A549 (cell line): ENCODE data around the gene CMPK2.

Source experiments
- EP300 ChIP-seq, 2 experiments: fragments of >200 bp; sonication (Bioruptor Twin); formaldehyde crosslinking; IDR thresholded peaks; 2 replicates in 1 of 2; 3 replicates in 1 of 2; pipeline ENCODE4 v1.6.1; 2016 to 2017
- JUNB ChIP-seq: fragments of >200 bp; sonication (Bioruptor Twin); formaldehyde crosslinking; IDR thresholded peaks from 2 replicates; pipeline ENCODE4 v1.6.1; 2016
- POLR2A ChIP-seq: IDR thresholded peaks from 2 replicates; pipeline ENCODE4 v1.6.1; 2012; ENCODE audit warnings: mild to moderate bottlenecking, low read length
- POLR2AphosphoS2 ChIP-seq: conservative IDR thresholded peaks from 2 replicates; pipeline ENCODE4 v1.6.1; 2012; ENCODE audit warnings: low read length, improper control_type of control experiment, inconsistent platforms
- RAD21 ChIP-seq, 2 experiments: fragments of >200 bp in 1 of 2; sonication (Bioruptor Twin) in 1 of 2; formaldehyde crosslinking in 1 of 2; IDR thresholded peaks in 1 of 2; conservative IDR thresholded peaks in 1 of 2; 2 replicates in 1 of 2; 3 replicates in 1 of 2; pipeline ENCODE4 v1.6.1; 2012 to 2018; ENCODE audit warnings: inconsistent platforms in 1 of 2
- RFX5 ChIP-seq: fragments of 450-650 bp; IDR thresholded peaks from 2 replicates; pipeline ENCODE4 v1.7.1; 2014; ENCODE audit warnings: antibody characterized with exemption, mild to moderate bottlenecking, moderate library complexity
- TF ChIP-seq, protein P1 (sequence below): fragments of >200 bp; sonication (Bioruptor Twin); formaldehyde crosslinking; IDR thresholded peaks from 3 replicates; pipeline ENCODE4 v1.5.1; 2016
- TF ChIP-seq, protein P2 (sequence below): IDR thresholded peaks from 2 replicates; pipeline ENCODE4 v1.6.1; 2012
- TF ChIP-seq, protein P3 (sequence below): fragments of 450-650 bp; IDR thresholded peaks from 2 replicates; pipeline ENCODE4 v1.6.1; 2014; ENCODE audit warnings: antibody characterized with exemption

DNA sequence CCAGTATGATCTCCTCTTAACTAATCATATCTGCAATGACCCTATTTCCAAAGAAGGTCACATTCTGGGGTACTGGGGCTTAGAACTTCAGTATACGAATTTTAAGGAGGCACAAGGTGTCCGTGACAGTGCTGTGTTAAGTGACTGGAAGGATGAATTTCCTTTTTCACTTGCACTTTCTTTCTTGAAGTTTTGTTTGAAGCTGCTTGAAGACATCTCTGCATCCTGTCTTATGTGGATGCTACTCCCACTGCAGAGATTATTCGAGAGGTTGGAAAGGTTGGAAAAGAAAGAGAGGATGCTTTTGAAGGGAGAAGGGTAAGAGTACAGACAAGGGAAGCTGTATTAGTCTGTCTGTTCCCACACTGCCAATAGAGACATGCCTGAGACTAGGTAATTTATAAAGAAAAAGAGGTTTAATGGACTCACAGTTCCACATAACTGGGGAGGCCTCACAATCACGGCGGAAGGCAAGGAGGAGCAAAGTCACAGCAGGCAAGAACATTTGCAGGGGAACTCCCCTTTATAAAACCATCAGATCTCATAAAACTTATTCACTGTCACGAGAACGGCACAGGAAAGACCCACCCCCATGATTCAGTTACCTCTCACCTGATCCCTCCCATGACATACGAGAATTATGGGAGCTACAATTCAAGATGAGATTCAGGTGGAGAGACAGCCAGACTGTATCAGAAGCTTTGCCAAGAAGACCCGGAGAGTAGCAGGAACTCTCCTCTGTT lies 47.9 kb upstream of the CMPK2 start:
- TF ChIP-seq RFX5: no peak
- TF ChIP-seq, protein P1, sequence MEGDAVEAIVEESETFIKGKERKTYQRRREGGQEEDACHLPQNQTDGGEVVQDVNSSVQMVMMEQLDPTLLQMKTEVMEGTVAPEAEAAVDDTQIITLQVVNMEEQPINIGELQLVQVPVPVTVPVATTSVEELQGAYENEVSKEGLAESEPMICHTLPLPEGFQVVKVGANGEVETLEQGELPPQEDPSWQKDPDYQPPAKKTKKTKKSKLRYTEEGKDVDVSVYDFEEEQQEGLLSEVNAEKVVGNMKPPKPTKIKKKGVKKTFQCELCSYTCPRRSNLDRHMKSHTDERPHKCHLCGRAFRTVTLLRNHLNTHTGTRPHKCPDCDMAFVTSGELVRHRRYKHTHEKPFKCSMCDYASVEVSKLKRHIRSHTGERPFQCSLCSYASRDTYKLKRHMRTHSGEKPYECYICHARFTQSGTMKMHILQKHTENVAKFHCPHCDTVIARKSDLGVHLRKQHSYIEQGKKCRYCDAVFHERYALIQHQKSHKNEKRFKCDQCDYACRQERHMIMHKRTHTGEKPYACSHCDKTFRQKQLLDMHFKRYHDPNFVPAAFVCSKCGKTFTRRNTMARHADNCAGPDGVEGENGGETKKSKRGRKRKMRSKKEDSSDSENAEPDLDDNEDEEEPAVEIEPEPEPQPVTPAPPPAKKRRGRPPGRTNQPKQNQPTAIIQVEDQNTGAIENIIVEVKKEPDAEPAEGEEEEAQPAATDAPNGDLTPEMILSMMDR: no peak
- TF ChIP-seq EP300 (IDR thresholded peaks at IDR 0.05): no peak
- TF ChIP-seq RAD21 (conservative IDR thresholded peaks at IDR 0.05 in 1 of 2, IDR thresholded peaks at IDR 0.05 in 1 of 2): no peak
- no peak for TF ChIP-seq POLR2AphosphoS2
- TF ChIP-seq, protein P2, sequence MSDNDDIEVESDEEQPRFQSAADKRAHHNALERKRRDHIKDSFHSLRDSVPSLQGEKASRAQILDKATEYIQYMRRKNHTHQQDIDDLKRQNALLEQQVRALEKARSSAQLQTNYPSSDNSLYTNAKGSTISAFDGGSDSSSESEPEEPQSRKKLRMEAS: no peak
- no peak for TF ChIP-seq JUNB
- TF ChIP-seq, protein P3, sequence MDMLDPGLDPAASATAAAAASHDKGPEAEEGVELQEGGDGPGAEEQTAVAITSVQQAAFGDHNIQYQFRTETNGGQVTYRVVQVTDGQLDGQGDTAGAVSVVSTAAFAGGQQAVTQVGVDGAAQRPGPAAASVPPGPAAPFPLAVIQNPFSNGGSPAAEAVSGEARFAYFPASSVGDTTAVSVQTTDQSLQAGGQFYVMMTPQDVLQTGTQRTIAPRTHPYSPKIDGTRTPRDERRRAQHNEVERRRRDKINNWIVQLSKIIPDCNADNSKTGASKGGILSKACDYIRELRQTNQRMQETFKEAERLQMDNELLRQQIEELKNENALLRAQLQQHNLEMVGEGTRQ: no peak
- no peak for TF ChIP-seq POLR2A
